ENCODE measurements around the gene ZNF211. TPM values are rescaled to one million over a fixed set of nuclear protein-coding genes. Genes with fewer than 3 reads are reported as not detected.

ZNF211 gene
- total RNA-seq, 1 donor from 2014 or later = 11.1 TPM

GRCh38 chr19:57688011-57688763, 55.2 kb downstream of the ZNF211 start:
- Histone ChIP-seq H3K36me3 (ENCODE audit: control insufficient read depth, insufficient read depth, low read length) (peaks cover 24% of the 10 kb centered on the region), H3K4me3 (ENCODE audit: low read depth, low read length) (no peak overlapping the region), H3K27me3 (ENCODE audit: control insufficient read depth, insufficient read depth, low read length) (no peaks in the 10 kb centered on the region)
- FAIRE-seq (no peak), DNase-seq (ENCODE audit: low read depth) (peak; percentile 22)
- TF ChIP-seq, protein P1, sequence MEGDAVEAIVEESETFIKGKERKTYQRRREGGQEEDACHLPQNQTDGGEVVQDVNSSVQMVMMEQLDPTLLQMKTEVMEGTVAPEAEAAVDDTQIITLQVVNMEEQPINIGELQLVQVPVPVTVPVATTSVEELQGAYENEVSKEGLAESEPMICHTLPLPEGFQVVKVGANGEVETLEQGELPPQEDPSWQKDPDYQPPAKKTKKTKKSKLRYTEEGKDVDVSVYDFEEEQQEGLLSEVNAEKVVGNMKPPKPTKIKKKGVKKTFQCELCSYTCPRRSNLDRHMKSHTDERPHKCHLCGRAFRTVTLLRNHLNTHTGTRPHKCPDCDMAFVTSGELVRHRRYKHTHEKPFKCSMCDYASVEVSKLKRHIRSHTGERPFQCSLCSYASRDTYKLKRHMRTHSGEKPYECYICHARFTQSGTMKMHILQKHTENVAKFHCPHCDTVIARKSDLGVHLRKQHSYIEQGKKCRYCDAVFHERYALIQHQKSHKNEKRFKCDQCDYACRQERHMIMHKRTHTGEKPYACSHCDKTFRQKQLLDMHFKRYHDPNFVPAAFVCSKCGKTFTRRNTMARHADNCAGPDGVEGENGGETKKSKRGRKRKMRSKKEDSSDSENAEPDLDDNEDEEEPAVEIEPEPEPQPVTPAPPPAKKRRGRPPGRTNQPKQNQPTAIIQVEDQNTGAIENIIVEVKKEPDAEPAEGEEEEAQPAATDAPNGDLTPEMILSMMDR (IDR thresholded peaks at IDR 0.05; ENCODE audit: insufficient read depth, low read length, severe bottlenecking) = no peak

DNA sequence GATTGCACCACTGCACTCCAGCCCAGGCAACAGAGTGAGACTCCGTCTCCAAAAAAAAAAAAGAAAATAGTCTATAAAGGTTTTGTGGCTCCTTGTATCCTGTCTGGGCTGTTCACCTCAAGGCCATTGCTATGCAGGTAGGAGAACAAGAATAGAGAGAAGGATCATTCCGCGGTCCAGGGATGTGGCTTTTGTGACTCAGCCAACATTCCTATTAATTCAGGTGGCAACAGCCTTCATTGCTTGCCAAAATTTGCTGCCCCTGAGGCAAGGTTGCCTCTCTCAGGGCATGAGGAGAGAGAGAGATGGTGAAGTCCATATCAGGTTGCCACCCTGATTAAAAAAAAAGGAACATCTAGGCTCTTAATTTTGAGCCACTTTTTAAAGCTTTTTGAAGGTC, 56.8 kb downstream of the ZNF211 start:
- no peak for FAIRE-seq
- Histone ChIP-seq H3K27me3 (ENCODE audit: control insufficient read depth, insufficient read depth, low read length) (no peaks in the 10 kb centered on the region), H3K4me3 (ENCODE audit: low read depth, low read length) (no peak overlapping the region), H3K36me3 (ENCODE audit: control insufficient read depth, insufficient read depth, low read length) (peaks cover 19% of the 10 kb centered on the region)
- DNase-seq (ENCODE audit: low read depth) = peak; percentile 91
- TF ChIP-seq, protein P1 (IDR thresholded peaks at IDR 0.05; ENCODE audit: insufficient read depth, low read length, severe bottlenecking) = no peak

Other genes starting within 250 kb of the ZNF211 start
- gene ZNF548, start 243.3 kb upstream of the ZNF211 start, total RNA-seq = 30.1 and 31.9 TPM in 2 replicates
- gene ZNF17, start 222.0 kb upstream of the ZNF211 start, total RNA-seq = 9.0 and 11.3 TPM in 2 replicates
- gene ZNF749, start 197.8 kb upstream of the ZNF211 start, total RNA-seq = 18.4 and 23.2 TPM in 2 replicates
- 0.53 and 1.2 TPM in 2 replicates for gene VN1R1, start 176.0 kb upstream of the ZNF211 start, total RNA-seq
- gene ZNF772, start 155.6 kb upstream of the ZNF211 start, total RNA-seq = 11.8 and 24.3 TPM in 2 replicates
- 17.6 and 33.8 TPM in 2 replicates for gene ZNF419, start 145.4 kb upstream of the ZNF211 start, total RNA-seq
- gene ZNF773, start 133.2 kb upstream of the ZNF211 start, total RNA-seq = 20.5 and 31.7 TPM in 2 replicates
- 6.9 and 7.6 TPM in 2 replicates for gene ZNF549, start 105.8 kb upstream of the ZNF211 start, total RNA-seq
- 6.3 and 9.7 TPM in 2 replicates for gene ZNF550, start 73.3 kb upstream of the ZNF211 start, total RNA-seq
- 5.5 and 7.4 TPM in 2 replicates for gene ZNF416, start 54.3 kb upstream of the ZNF211 start, total RNA-seq
- gene ZIK1, start 49.0 kb upstream of the ZNF211 start, total RNA-seq = 7.4 and 8.4 TPM in 2 replicates
- gene ZNF530, start 33.3 kb upstream of the ZNF211 start, total RNA-seq = 3.7 and 3.9 TPM in 2 replicates
- 17.1 and 23.2 TPM in 2 replicates for gene ZNF134, start 18.9 kb upstream of the ZNF211 start, total RNA-seq
- gene ZSCAN4, start 35.8 kb downstream of the ZNF211 start, total RNA-seq = 0.13 TPM in 1 of 2 replicates, not detected in the other
- gene ZNF551, start 48.8 kb downstream of the ZNF211 start, total RNA-seq = 6.5 and 6.8 TPM in 2 replicates
- gene ZNF154, start 76.0 kb downstream of the ZNF211 start, total RNA-seq = 0.53 and 1.2 TPM in 2 replicates
- gene ZNF671, start 94.5 kb downstream of the ZNF211 start, total RNA-seq = 5.8 and 7.3 TPM in 2 replicates
- 12.4 and 14.0 TPM in 2 replicates for gene ZNF776, start 113.6 kb downstream of the ZNF211 start, total RNA-seq
- gene ZNF586, start 136.5 kb downstream of the ZNF211 start, total RNA-seq = 11.6 and 16.1 TPM in 2 replicates
- 7.0 and 8.2 TPM in 2 replicates for gene ZNF552, start 181.7 kb downstream of the ZNF211 start, total RNA-seq
- gene ZNF587B, start 197.1 kb downstream of the ZNF211 start, total RNA-seq = 19.8 and 36.1 TPM in 2 replicates
- gene ZNF587, start 216.7 kb downstream of the ZNF211 start, total RNA-seq = 11.8 and 19.5 TPM in 2 replicates

Data from bronchial epithelial cell (primary cell).